ENCODE data around the gene EFCAB9.

The EFCAB9 gene

DNA sequence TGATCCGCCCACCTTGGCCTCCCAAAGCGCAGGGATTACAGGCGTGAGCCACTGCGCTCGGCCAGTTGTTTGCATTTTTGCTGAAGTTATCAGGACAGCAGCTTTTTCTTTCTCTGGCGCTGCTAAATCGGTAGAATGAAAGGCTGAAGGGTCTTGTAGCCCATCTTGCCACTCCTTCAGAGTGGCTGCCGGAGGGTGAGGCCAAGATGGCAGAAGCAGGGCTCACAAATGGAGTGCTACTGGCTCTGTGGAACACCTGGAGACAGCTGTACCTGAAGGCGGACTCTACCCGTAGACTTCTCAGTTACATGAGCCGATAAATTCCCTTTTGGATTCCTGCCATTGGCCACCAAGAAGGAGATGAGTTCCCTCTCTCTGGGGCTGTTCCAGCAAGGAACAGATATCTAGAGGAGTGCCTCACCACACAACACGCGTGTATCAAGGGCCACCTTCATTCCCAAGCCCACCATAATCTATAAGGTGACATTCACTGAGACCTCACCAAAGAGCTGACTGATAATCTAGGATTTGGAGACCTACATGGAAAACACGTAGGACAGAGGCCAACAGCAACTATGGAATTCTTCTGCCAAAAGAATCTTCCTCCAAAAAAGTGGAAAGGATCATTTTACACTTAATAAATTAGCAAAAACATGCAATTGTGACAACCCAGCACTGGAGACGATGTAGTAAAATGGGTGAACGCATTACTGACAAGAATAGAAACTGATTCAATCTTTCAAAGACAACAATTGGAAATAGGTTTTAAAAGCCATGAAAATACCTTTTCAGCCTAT, 27.7 kb upstream of the EFCAB9 start:
- no peak for DNase-seq

GRCh38 chr5:172167895-172168294, 26.1 kb upstream of the EFCAB9 start:
- DNase-seq = no peak

DNA sequence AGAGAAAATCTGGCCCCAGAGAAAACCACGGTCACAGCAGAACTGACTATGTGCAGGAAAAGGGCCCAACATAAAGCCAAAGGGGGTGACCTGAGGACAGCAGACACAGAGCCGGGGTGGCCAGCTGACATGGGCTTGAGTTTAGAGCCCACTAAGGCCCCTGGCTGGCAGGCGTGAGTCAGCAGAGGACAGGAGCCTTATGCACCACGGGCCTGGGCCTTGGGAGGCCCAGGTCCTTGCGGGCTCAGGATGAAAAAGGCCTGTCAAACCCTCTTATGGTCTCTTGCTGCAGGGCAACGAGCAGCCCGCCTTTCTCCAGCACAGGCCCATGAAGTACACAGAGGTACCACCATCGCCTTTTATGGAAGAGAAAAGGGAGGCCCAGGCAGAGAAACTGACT, 25.7 kb upstream of the EFCAB9 start:
- no peak for DNase-seq

- no peak for DNase-seq
These were observed 24.8 kb upstream of the EFCAB9 start for GRCh38 chr5:172169216-172169615.

DNA sequence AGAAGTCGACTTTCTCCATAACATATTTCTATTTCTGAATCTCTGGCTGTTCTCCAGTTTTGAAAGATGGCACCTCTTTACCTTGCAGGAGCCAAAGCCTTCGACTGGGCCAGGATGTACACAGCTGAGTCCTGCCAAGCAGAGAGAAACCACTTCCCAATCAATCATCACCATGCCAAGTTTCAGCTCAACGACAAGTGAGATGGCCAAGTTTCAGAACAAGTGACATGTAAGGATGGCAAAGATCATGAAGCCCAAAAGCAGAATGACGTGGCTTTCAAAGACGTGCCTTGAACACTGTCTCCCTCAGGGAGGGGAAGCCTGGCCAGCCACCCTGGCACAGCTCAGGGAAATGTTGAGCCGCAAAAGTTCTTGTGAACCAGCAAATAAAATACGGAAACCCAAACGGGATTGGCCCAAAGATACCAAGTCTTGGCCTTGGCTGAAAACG, 23.7 kb upstream of the EFCAB9 start:
- DNase-seq = no peak

DNA sequence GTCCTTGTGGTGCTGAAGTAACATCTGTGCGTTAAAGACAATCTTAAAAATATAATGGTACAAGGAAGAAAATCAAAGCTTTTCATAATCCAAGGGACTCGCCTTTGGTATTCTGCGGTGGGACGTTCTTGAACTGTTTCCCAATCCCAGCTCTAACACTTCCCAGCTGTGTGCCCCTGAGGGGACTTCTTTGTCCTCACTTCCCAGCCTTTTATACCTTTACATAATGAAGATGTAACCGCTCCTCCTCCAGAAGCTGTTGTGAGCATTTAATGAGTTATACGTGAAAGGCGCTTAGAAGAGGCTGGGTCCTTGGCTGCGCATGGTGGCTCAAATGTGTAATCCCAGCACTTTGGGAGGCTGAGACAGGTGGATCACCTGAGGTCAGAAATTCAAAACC, 22.9 kb upstream of the EFCAB9 start:
- DNase-seq = no peak

DNA sequence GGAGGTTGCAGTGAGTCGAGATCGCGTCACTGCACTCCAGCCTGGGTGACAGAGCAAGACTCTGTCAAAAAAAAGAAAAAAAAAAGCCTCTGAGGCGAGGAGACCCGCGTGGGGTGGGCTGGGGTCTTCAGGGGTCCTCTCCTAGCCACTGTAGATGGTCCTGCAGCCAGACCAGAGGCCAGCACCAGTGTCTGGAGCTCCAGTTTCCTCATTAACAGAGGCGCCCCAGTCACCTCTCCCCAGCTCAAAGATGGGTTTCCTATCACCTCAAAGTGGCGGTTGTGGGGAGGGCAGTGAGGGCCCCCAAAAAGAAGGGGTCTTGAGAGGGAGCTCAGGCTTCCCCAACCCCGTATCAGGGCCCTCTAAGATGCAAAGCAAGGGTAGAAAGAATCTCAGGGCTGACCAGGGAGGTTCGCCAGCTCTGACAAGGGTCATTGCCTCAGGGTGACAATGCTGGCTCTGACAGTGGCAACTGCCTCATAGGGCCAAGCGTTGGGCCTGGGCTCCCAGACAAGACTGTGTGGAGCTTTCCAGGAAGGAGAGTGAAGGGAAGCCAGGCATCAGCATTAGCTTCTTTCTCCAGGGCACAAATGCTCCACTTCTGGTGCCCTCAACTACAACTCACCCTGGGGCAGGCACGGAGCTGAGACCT, 20.9 kb upstream of the EFCAB9 start:
- DNase-seq = no peak

DNA sequence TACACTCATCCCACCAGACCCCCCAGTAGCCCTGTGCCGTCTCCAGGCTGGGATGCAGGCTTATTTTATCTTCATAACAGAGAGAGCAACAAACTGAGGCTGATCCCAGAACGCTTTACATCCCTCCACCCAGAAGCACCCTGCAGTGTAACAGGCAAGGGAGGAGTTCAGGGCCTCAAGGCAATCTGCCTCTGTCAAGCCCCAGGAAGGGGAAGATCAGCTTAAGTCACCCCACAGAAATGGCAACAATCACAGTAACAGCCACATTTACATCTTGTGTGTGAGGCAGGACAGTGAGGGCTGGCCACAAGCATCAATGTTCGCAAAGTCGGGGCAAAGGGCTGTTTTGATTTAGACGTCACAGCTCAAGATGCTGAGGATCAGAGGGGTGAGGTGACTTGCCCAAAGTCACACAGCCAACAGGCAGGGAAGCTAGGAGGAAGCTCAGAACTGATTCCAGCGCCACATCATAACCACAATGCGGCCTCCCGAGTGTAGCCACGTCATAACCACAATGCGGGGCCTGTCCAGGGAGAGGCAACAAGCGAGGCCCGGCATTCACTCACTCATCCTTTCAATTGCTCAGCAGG, 20.3 kb upstream of the EFCAB9 start:
- peak; percentile 73 for DNase-seq

GRCh38 chr5:172175263-172175719, 18.7 kb upstream of the EFCAB9 start:
- DNase-seq = peak; percentile 89

- DNase-seq = no peak
These were observed 16.8 kb upstream of the EFCAB9 start for GRCh38 chr5:172177176-172177575.

GRCh38 chr5:172178301-172178987, 15.5 kb upstream of the EFCAB9 start:
- peak; percentile 39 for DNase-seq

GRCh38 chr5:172178991-172179989, 14.7 kb upstream of the EFCAB9 start:
- peak; percentile 65 for DNase-seq

GRCh38 chr5:172180936-172181335, 13.0 kb upstream of the EFCAB9 start:
- DNase-seq = peak; percentile 38

DNA sequence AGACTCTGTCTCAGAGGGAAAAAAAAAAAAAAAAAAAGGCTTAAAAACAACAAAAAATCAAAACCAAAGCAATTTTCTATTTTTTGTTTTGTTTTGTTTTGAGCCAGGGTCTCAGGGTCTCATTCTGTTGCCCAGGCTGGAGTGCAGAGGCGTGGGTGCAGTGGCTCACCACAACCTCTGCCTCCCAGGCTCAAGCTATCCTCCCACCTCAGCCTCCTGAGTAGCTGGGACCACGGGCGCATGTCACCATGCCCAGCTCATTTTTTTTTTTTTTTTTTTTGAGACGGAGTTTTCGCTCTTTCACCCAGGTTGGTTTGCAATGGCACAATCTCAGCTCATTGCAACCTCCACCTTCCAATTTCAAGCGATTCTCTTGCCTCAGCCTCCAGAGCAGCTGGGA, 11.7 kb upstream of the EFCAB9 start:
- DNase-seq = no peak

DNA sequence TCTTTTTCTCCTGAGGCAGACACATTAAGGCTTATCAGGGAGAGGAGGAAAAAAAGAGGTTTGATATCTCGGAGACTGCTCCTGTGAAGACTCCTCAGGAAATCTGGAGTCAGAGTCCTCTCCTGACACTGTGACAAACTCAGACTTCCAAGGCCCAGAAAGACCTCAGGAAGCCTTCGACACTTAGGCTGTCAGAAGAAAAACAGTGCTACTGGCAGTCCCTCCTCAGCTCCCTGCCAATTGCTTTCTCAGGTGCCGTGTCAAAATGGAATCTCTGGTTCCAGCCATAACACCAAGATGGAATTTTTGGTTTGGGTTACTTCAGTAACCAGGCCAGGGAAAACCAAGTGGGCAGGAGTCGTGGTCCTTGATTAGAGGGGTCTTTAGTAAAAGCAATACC, 10.1 kb upstream of the EFCAB9 start:
- DNase-seq = no peak

GRCh38 chr5:172185096-172185461, 8.9 kb upstream of the EFCAB9 start:
- peak; percentile 42 for DNase-seq

GRCh38 chr5:172186114-172186695, 7.8 kb upstream of the EFCAB9 start:
- DNase-seq = no peak

- peak; percentile 71 for DNase-seq
These were observed 6.6 kb upstream of the EFCAB9 start for GRCh38 chr5:172187118-172188032.

DNA sequence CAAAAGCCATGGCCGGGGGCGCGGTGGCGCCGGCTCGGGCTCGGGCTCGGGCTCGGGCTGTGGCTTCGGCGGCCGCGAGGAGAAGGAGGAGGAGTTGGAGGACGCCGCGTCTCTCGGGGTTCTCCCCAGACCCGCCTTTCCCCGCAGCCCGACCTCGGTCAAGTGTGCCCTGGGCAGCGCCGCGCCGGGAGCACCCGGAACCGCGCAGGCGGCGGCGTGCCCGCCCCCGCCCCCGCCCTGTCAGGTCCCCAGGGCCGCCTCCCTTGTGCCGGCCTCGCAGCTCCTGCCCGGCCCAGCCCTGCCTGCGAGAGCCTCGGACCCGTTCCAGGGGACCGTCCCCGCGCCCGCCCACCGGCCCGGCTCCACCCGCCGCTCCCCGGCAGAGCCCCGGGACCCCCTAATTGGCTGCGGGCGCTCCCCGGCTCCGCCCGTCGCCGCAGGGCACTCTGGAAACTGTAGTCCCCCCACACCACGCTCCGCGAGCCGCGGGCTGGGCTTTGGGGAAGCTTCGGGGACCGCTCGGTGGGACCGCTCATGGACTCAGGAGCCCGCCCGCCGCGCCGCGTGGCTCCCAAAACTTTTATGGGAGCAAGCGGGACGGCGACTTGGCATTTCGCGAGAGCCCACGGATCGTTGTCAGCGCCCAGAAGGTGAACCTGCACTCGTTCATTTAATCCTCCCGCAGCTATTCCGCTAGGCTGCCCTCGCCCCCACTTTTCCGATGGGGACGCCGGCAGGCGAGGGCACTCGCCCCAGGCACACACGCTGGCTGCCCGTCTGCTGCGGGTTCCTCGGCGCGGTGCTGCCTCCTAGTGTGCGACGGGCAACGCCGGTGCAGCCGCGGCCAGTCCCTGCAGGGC, 5.7 kb upstream of the EFCAB9 start, which contains the start of gene STK10:
STK10 (minus strand) TSS at position 192 of the 860 bp plus-strand sequence; CDS start at position 10, 182 bp downstream.
- peak; percentile 91 for DNase-seq
